Sigmoid colon (tissue), 7 donors: ENCODE measurements around the gene HTATIP2. TPM values are rescaled to one million over a fixed set of nuclear protein-coding genes. Genes with fewer than 3 reads are reported as not detected.

Experiments used
- DNase-seq: peaks from one replicate; pipeline ENCODE4 v3.0.0-alpha.2; 2019
- H3K27ac ChIP-seq, 4 donors: fragments of 200-600 bp; sonication (generic); one replicate each; pipeline ENCODE4 v1.5.1; 2016 to 2019; ENCODE audit warnings: mild to moderate bottlenecking in 1 of 4
- H3K27me3 ChIP-seq, 3 donors: fragments of 200-600 bp; sonication (generic); one replicate each; pipeline ENCODE4 v1.5.1; 2019; ENCODE audit warnings: mild to moderate bottlenecking in 1 of 3
- H3K36me3 ChIP-seq, 4 donors: fragments of 200-600 bp; sonication (generic); one replicate each; pipeline ENCODE4 v1.5.1; 2016 to 2019
- H3K4me1 ChIP-seq, 4 donors: fragments of 200-600 bp; sonication (generic); one replicate each; pipeline ENCODE4 v1.5.1; 2017 to 2019
- H3K4me3 ChIP-seq, 4 donors: fragments of 200-600 bp; sonication (generic); one replicate each; pipeline ENCODE4 v1.5.1; 2017 to 2019; ENCODE audit warnings: mild to moderate bottlenecking in 2 of 4, moderate library complexity in 1 of 4
- H3K9me3 ChIP-seq, 4 donors: fragments of 200-600 bp in 3 of 4; sonication (generic) in 3 of 4; one replicate each; pipeline versions ENCODE4 v1.5.1 to v1.6.1; 2013 to 2019
- EP300 ChIP-seq, 4 donors: sonication (generic); formaldehyde crosslinking; IDR thresholded peaks; one replicate each; pipeline ENCODE4 v1.6.1; 2017; ENCODE audit warnings: antibody characterized with exemption in 4 of 4
- POLR2A ChIP-seq, 2 donors: fragments of 450-650 bp; IDR thresholded peaks; one replicate each; pipeline ENCODE4 v1.6.1; 2016; ENCODE audit warnings: antibody characterized with exemption in 2 of 2, mild to moderate bottlenecking in 2 of 2, moderate library complexity in 2 of 2
- POLR2AphosphoS5 ChIP-seq, 4 donors: sonication (generic); formaldehyde crosslinking; IDR thresholded peaks; one replicate each; pipeline ENCODE4 v1.6.1; 2017; ENCODE audit warnings: antibody characterized with exemption in 4 of 4
- WGBS, 2 donors: extraction: QIAGEN DNeasy Blood & Tissue Kit; methylation state at CpG; one replicate each; pipeline ENCODE4 v1.1.7; 2013; 5-methylcytosine and 5-hydroxymethylcytosine counted together
- intact Hi-C: fragments of 100-400 bp; cut with DNase I; formaldehyde crosslinking; loops from one replicate; pipeline ENCODE4 v1.15.1; 2023
- polyA plus RNA-seq, 3 donors: library from polyadenylated mRNA; stranded (reverse); fragments of 200-250 nt; gene quantifications; one replicate each; pipeline ENCODE4 v1.2.3, GENCODE V29; 2013
- total RNA-seq, 4 donors: library from RNA; depleted of rRNA; stranded (reverse); fragments of >200 nt; gene quantifications; one replicate each; pipeline ENCODE4 v1.1.0, GENCODE V29; 2016
- TF ChIP-seq, protein P1 (sequence below), 4 experiments: fragments of 450-650 bp in 3 of 4; fragments of 200-600 bp in 1 of 4; IDR thresholded peaks; one replicate each; pipeline ENCODE4 v1.5.1; 2016 to 2019; ENCODE audit warnings: antibody characterized with exemption in 4 of 4, mild to moderate bottlenecking in 3 of 4, moderate library complexity in 2 of 4
- donor health status: healthy with polysubstance abuse.
- donor health status: Bipolar disorder and iron deficiency.
- donor health status: healthy.

Gene HTATIP2
- total and polyA plus RNA-seq, 7 donors: 12.2 to 318 (median 58.1) TPM

DNA sequence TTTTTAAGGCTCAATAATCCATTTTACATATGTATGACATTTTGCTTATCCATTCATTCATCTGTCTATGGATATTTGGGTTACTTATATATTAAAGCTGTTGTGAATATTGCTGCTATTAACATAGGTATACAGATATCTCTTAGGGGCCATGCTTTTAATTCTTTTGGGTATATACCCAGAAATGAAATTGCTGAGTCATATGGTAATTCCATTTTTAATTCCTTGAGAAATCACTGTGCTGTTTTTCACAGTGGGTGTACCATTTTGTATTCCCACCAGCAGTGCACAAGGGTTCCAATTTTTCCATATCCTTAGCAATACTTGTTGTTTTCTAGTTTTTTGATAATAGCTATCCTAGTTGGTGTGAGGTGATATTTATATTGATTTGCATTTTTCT lies 43.0 kb downstream of the HTATIP2 start:
- Histone ChIP-seq H3K27ac (no peak overlapping the region), H3K4me3 (no peak overlapping the region), H3K36me3 (peaks cover 0 to 80% (median 14%) of the 10 kb centered on the region in 4 donors), H3K9me3 (no peaks in the 10 kb centered on the region), H3K4me1 (no peaks in the 10 kb centered on the region), H3K27me3 (no peaks in the 10 kb centered on the region)
- no peak for TF ChIP-seq POLR2AphosphoS5 (IDR thresholded peaks at IDR 0.05)
- no peak for TF ChIP-seq EP300 (IDR thresholded peaks at IDR 0.05)
- TF ChIP-seq, protein P1, sequence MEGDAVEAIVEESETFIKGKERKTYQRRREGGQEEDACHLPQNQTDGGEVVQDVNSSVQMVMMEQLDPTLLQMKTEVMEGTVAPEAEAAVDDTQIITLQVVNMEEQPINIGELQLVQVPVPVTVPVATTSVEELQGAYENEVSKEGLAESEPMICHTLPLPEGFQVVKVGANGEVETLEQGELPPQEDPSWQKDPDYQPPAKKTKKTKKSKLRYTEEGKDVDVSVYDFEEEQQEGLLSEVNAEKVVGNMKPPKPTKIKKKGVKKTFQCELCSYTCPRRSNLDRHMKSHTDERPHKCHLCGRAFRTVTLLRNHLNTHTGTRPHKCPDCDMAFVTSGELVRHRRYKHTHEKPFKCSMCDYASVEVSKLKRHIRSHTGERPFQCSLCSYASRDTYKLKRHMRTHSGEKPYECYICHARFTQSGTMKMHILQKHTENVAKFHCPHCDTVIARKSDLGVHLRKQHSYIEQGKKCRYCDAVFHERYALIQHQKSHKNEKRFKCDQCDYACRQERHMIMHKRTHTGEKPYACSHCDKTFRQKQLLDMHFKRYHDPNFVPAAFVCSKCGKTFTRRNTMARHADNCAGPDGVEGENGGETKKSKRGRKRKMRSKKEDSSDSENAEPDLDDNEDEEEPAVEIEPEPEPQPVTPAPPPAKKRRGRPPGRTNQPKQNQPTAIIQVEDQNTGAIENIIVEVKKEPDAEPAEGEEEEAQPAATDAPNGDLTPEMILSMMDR (IDR thresholded peaks at IDR 0.05): no peak
- TF ChIP-seq POLR2A (IDR thresholded peaks at IDR 0.05): no peak
- DNase-seq: no peak
- intact Hi-C loops: no loop called here

DNA sequence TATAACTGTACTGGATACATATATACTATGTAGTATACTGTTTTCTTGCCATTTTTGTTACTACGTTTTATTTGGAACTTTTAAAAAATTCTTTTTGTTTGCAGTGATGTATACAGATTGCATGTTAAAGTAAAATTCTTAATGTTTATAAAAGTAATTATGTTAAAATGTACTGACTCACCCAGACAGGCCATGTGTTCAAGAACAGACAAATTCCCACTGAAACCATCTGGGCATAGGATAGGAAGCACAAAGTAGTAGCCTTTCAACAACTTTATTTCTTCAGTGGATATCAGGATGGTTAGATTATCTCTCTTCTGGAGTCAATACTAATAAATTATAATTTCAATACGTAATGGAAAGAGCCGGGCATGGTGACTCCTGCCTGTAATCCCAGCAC lies 43.8 kb downstream of the HTATIP2 start:
- H3K4me3 ChIP-seq: no peak overlapping the region
- intact Hi-C loops: no loop called here
- no peak for TF ChIP-seq POLR2A (IDR thresholded peaks at IDR 0.05)
- DNase-seq: no peak
- no peaks in the 10 kb centered on the region for H3K4me1 ChIP-seq
- H3K27me3 ChIP-seq: no peaks in the 10 kb centered on the region
- 62 to 80% methylated on average over 3 of the region's 3 CpGs for WGBS, 2 donors
- H3K9me3 ChIP-seq: no peaks in the 10 kb centered on the region
- no peak overlapping the region for H3K27ac ChIP-seq
- peaks cover 0 to 80% (median 14%) of the 10 kb centered on the region in 4 donors for H3K36me3 ChIP-seq

DNA sequence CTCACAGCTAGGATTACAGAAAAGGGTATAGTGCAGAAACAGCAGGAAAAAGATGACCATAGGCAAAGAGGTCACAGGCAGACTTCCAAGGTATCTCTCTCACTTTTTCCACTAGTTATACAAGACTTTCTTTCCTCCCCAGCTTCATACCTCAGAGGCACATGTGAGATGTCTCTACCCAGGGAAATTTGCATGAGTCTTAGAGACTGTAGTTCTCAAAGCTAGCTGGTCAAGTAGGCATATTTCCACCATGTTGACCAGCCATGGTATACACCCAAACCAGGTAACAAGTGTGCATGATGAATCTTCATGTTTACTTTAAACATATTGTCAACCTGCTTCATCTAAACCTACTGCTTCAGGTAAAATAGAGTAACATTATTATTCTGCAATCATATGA lies 51.9 kb downstream of the HTATIP2 start:
- DNase-seq: no peak
- no peak overlapping the region for H3K4me3 ChIP-seq
- no peaks in the 10 kb centered on the region for H3K9me3 ChIP-seq
- H3K4me1 ChIP-seq: no peaks in the 10 kb centered on the region
- no peak for TF ChIP-seq POLR2AphosphoS5 (IDR thresholded peaks at IDR 0.05)
- TF ChIP-seq, protein P1 (IDR thresholded peaks at IDR 0.05): no peak
- TF ChIP-seq EP300 (IDR thresholded peaks at IDR 0.05): no peak
- TF ChIP-seq POLR2A (IDR thresholded peaks at IDR 0.05): no peak
- H3K27me3 ChIP-seq: no peaks in the 10 kb centered on the region
- peaks cover 0 to 36% (median 0%) of the 10 kb centered on the region in 4 donors for H3K36me3 ChIP-seq
- intact Hi-C loops: no loop called here
- H3K27ac ChIP-seq: no peak overlapping the region

- H3K4me3 ChIP-seq: no peak overlapping the region
- no peak overlapping the region for H3K27ac ChIP-seq
- H3K9me3 ChIP-seq: no peaks in the 10 kb centered on the region
- TF ChIP-seq POLR2A (IDR thresholded peaks at IDR 0.05) (no peak), EP300 (IDR thresholded peaks at IDR 0.05) (no peak), POLR2AphosphoS5 (IDR thresholded peaks at IDR 0.05) (no peak)
- TF ChIP-seq, protein P1 (IDR thresholded peaks at IDR 0.05): no peak
- intact Hi-C loops: no loop called here
- no peaks in the 10 kb centered on the region for H3K4me1 ChIP-seq
- H3K27me3 ChIP-seq: no peaks in the 10 kb centered on the region
- DNase-seq: no peak
- 78 to 82% methylated on average over 2 of the region's 2 CpGs for WGBS, 2 donors
- peaks cover 0 to 41% (median 2%) of the 10 kb centered on the region in 4 donors for H3K36me3 ChIP-seq
Measured at GRCh38 chr11:20417771-20418170, 54.3 kb downstream of the HTATIP2 start.

DNA sequence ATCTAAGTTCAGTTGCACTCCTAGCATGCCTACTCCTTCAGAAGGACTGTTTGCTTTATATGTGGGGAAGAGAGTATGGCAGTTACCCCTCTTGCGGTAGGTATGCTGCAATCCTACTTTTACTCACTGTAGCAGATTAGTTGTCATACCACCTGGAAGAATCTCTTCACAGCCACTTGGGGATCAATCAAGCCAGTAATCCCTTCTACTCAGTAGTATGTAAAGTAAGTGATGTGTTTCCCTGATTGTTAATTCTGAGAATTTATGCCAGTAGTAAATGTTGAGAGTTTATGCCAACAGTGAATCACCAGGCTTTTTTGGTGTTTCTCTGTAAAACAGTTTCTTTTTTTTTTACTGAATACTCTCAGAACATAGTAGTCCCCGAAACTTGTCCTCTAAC lies 58.4 kb downstream of the HTATIP2 start:
- H3K27ac ChIP-seq: no peak overlapping the region
- TF ChIP-seq POLR2A (IDR thresholded peaks at IDR 0.05) (no peak), EP300 (IDR thresholded peaks at IDR 0.05) (no peak), POLR2AphosphoS5 (IDR thresholded peaks at IDR 0.05) (no peak)
- TF ChIP-seq, protein P1 (IDR thresholded peaks at IDR 0.05): no peak
- intact Hi-C loops: no loop called here
- 78 to 93% methylated on average over 2 of the region's 2 CpGs for WGBS, 2 donors
- no peaks in the 10 kb centered on the region for H3K4me1 ChIP-seq
- DNase-seq: no peak
- no peak overlapping the region for H3K4me3 ChIP-seq
- no peaks in the 10 kb centered on the region for H3K27me3 ChIP-seq
- H3K36me3 ChIP-seq: peaks cover 0 to 36% (median 2%) of the 10 kb centered on the region in 4 donors
- H3K9me3 ChIP-seq: no peaks in the 10 kb centered on the region
